HEK293 (cell line): ENCODE measurements around the gene PRR15L.

Experiments
- CTCF ChIA-PET: fragments of 350-600 bp; formaldehyde crosslinking; extraction: SDS; loops from one replicate; lab custom pipeline; 2021; ENCODE audit warnings: antibody characterized with exemption; lab: Yijun Ruan, JAX
- POLR2A ChIA-PET: fragments of 300-600 bp; formaldehyde crosslinking; extraction: SDS; loops from one replicate; lab custom pipeline; 2020; ENCODE audit warnings: antibody characterized with exemption, inconsistent platforms; lab: Yijun Ruan, JAX
- H3K27ac ChIP-seq: fragments of 200-500 bp; sonication (Bioruptor generic); 2 replicates; pipeline ENCODE4 v1.5.1; 2014; ENCODE audit warnings: low read depth, low read length, control low read depth, inconsistent platforms; ENCODE audit errors: extremely low read depth
- H3K36me3 ChIP-seq, 2 experiments: fragments of 200-500 bp in 1 of 2; sonication (Bioruptor generic) in 1 of 2; 1 replicate in 1 of 2; 2 replicates in 1 of 2; pipeline ENCODE4 v1.5.1; 2014 to 2017; ENCODE audit warnings: inconsistent platforms in 2 of 2, low read length in 2 of 2; ENCODE audit not compliant: control insufficient read depth in 2 of 2, insufficient read depth in 1 of 2
- H3K4me1 ChIP-seq: fragments of 200-500 bp; sonication (Bioruptor generic); 2 replicates; pipeline ENCODE4 v1.5.1; 2014; ENCODE audit warnings: mild to moderate bottlenecking, low read length, inconsistent platforms; ENCODE audit not compliant: control insufficient read depth, insufficient read depth
- H3K4me3 ChIP-seq: 2 replicates; pipeline ENCODE4 v1.5.1; 2011; ENCODE audit warnings: low read depth, mild to moderate bottlenecking, control low read depth, low read length, moderate library complexity
- H3K9me3 ChIP-seq: fragments of 200-500 bp; sonication (Bioruptor generic); 2 replicates; pipeline ENCODE4 v1.5.1; 2014; ENCODE audit warnings: low read depth, low read length, inconsistent platforms; ENCODE audit not compliant: control insufficient read depth, insufficient read depth
- EGR2 ChIP-seq: fragments of 450-650 bp; formaldehyde crosslinking; IDR thresholded peaks from 2 replicates; pipeline ENCODE4 v1.5.1; 2016; ENCODE audit warnings: low read depth, missing biosample characterization, missing genetic modification characterization
- GLIS1 ChIP-seq: fragments of 450-650 bp; formaldehyde crosslinking; IDR thresholded peaks from 2 replicates; pipeline ENCODE4 v1.5.1; 2016; ENCODE audit warnings: missing biosample characterization, missing genetic modification characterization
- IKZF3 ChIP-seq: fragments of 450-650 bp; IDR thresholded peaks from 2 replicates; pipeline ENCODE4 v1.5.0; 2018; ENCODE audit warnings: missing biosample characterization, mild to moderate bottlenecking, missing genetic modification characterization, moderate library complexity
- MEIS1 ChIP-seq: sonication (generic); formaldehyde crosslinking; IDR thresholded peaks from 2 replicates; pipeline ENCODE4 v1.8.1; 2022; ENCODE audit warnings: missing genetic modification reagents, mild to moderate bottlenecking, borderline replicate concordance
- RBAK ChIP-seq: fragments of 450-650 bp; formaldehyde crosslinking; IDR thresholded peaks from 2 replicates; pipeline ENCODE4 v1.5.1; 2016; ENCODE audit warnings: missing biosample characterization, missing genetic modification characterization
- REPIN1 ChIP-seq: fragments of 450-650 bp; formaldehyde crosslinking; IDR thresholded peaks from 2 replicates; pipeline ENCODE4 v1.5.1; 2017; ENCODE audit warnings: missing biosample characterization, missing genetic modification characterization, low read depth
- ZFHX2 ChIP-seq: fragments of 450-650 bp; formaldehyde crosslinking; conservative IDR thresholded peaks from 2 replicates; pipeline ENCODE4 v1.5.1; 2016; ENCODE audit warnings: missing biosample characterization, missing genetic modification characterization
- ZFP69B ChIP-seq: fragments of 450-650 bp; formaldehyde crosslinking; IDR thresholded peaks from 2 replicates; pipeline ENCODE4 v1.5.1; 2016; ENCODE audit warnings: missing biosample characterization, missing genetic modification characterization
- ZIC2 ChIP-seq: fragments of 450-650 bp; formaldehyde crosslinking; IDR thresholded peaks from 2 replicates; pipeline ENCODE4 v1.5.1; 2016; ENCODE audit warnings: missing biosample characterization, missing genetic modification characterization
- ZNF138 ChIP-seq: fragments of 450-650 bp; formaldehyde crosslinking; IDR thresholded peaks from 2 replicates; pipeline ENCODE4 v1.5.1; 2016; ENCODE audit warnings: missing biosample characterization, missing genetic modification characterization, borderline replicate concordance
- ZNF157 ChIP-seq: fragments of 450-650 bp; formaldehyde crosslinking; IDR thresholded peaks from 2 replicates; pipeline ENCODE4 v1.5.1; 2016; ENCODE audit warnings: missing biosample characterization, missing genetic modification characterization
- ZNF335 ChIP-seq: fragments of 450-650 bp; formaldehyde crosslinking; conservative IDR thresholded peaks from 2 replicates; pipeline ENCODE4 v1.5.1; 2016; ENCODE audit warnings: missing biosample characterization, missing genetic modification characterization
- ZNF341 ChIP-seq: fragments of 450-650 bp; formaldehyde crosslinking; IDR thresholded peaks from 2 replicates; pipeline ENCODE4; 2016; ENCODE audit warnings: low read depth, missing biosample characterization, missing genetic modification characterization
- ZNF404 ChIP-seq: fragments of 450-650 bp; formaldehyde crosslinking; IDR thresholded peaks from 2 replicates; pipeline ENCODE4 v1.5.1; 2017; ENCODE audit warnings: missing biosample characterization, missing genetic modification characterization
- ZNF596 ChIP-seq: fragments of 450-650 bp; IDR thresholded peaks from 2 replicates; pipeline ENCODE4 v1.5.0; 2018; ENCODE audit warnings: missing biosample characterization, mild to moderate bottlenecking, missing genetic modification characterization, moderate library complexity
- ZNF610 ChIP-seq: fragments of 450-650 bp; formaldehyde crosslinking; IDR thresholded peaks from 2 replicates; pipeline ENCODE4 v1.5.1; 2016; ENCODE audit warnings: missing biosample characterization, missing genetic modification characterization, borderline replicate concordance
- ZNF624 ChIP-seq: fragments of 450-650 bp; formaldehyde crosslinking; IDR thresholded peaks from 2 replicates; pipeline ENCODE4 v1.5.1; 2017; ENCODE audit warnings: missing biosample characterization, missing genetic modification characterization
- TF ChIP-seq, protein P1 (sequence below): fragments of 450-650 bp; formaldehyde crosslinking; IDR thresholded peaks from 2 replicates; pipeline ENCODE4 v1.5.1; 2017; ENCODE audit warnings: missing biosample characterization, missing genetic modification characterization
- TF ChIP-seq, protein P2 (sequence below): fragments of 450-650 bp; formaldehyde crosslinking; IDR thresholded peaks from 2 replicates; pipeline ENCODE4 v1.5.1; 2016; ENCODE audit warnings: missing biosample characterization, missing genetic modification characterization
- TF ChIP-seq, protein P3 (sequence below): fragments of 450-650 bp; formaldehyde crosslinking; IDR thresholded peaks from 2 replicates; pipeline ENCODE4 v1.5.1; 2016; ENCODE audit warnings: missing biosample characterization, missing genetic modification characterization

PRR15L gene

DNA sequence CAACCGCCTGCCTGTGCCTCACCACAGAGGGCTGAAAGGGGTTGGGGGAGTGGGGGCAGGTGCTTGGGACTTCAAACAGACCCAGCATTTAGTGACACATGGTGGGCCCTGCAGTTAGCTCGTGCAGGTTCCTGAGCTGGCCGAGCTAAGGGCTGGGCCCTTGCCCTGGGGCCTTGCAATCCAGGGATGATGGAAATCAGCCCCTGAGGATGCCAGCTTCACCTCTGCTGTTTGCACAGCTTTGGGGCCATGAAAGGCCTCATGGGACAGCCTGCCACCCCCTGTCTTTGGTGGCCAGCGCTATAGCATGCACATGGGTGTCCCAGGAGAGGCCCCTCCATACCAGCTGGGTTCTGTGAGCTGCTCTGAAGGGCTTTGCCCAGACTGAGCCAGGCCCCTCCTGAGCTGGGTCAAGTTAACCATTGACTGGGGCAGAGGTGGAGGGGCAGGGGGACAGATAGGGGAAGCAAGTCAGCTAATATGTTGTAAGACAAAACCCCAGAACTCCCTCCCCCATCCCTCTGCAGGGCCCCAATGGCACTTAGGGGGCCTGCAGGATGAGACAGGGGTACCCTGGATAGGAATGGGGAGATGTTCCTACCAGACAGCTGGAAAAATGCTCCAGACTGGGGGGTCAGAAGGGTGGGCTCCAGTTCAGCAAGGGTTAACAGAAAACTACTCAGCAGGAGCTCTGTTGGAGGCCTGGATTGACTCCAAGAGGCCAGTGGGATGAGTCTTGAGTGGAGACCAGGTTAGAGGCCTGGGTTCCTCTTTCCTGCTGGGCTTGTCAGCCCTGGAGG, 692 bp downstream of the PRR15L start:
- Histone ChIP-seq H3K4me1 (peaks cover 28% of the 10 kb centered on the region), H3K9me3 (no peaks in the 10 kb centered on the region), H3K27ac (peak overlapping the region; percentile 36; the same call in 1 of the 2 replicates), H3K36me3 (peaks cover 0 to 14% of the 10 kb centered on the region in 2 experiments; a peak in 1 of 3 replicates), H3K4me3 (no peak overlapping the region)
- ChIA-PET CTCF (interaction anchor here (1.0 to 22.4 kb wide), 7 partner anchors 9 to 115 kb away, joined by 3 to 592 read pairs (median 6); partner anchors contain the start of genes CDK5RAP3 and PNPO), POLR2A (interaction anchor here (0.6 to 4.0 kb wide), 9 partner anchors 10 to 295 kb away, joined by 3 to 26 read pairs (median 3); partner anchors contain the start of genes CDK5RAP3, PNPO and SP2)
- TF ChIP-seq IKZF3 (tag by site-specific recombination) (peak; percentile 18; the same call in 1 of the 2 replicates), ZNF138 (tag by site-specific recombination) (no peak), MEIS1 (no peak), ZFP69B (tag by site-specific recombination) (peak; percentile 56; the same call in 1 of the 2 replicates), GLIS1 (tag by site-specific recombination) (peak; percentile 92), REPIN1 (tag by site-specific recombination) (no peak), ZNF610 (tag by site-specific recombination) (no peak), ZIC2 (tag by site-specific recombination) (peak; percentile 89), RBAK (no peak), ZFHX2 (no peak), EGR2 (tag by site-specific recombination) (no peak), ZNF624 (tag by site-specific recombination) (no peak), ZNF157 (tag by site-specific recombination) (no peak), ZNF341 (tag by site-specific recombination) (peak; percentile 34; the same call in 1 of the 2 replicates), ZNF404 (tag by site-specific recombination) (no peak), ZNF596 (tag by site-specific recombination) (no peak), ZNF335 (tag by site-specific recombination) (no peak)
- TF ChIP-seq, protein P1, sequence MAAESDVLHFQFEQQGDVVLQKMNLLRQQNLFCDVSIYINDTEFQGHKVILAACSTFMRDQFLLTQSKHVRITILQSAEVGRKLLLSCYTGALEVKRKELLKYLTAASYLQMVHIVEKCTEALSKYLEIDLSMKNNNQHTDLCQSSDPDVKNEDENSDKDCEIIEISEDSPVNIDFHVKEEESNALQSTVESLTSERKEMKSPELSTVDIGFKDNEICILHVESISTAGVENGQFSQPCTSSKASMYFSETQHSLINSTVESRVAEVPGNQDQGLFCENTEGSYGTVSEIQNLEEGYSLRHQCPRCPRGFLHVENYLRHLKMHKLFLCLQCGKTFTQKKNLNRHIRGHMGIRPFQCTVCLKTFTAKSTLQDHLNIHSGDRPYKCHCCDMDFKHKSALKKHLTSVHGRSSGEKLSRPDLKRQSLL, result no peak
- TF ChIP-seq, protein P2, sequence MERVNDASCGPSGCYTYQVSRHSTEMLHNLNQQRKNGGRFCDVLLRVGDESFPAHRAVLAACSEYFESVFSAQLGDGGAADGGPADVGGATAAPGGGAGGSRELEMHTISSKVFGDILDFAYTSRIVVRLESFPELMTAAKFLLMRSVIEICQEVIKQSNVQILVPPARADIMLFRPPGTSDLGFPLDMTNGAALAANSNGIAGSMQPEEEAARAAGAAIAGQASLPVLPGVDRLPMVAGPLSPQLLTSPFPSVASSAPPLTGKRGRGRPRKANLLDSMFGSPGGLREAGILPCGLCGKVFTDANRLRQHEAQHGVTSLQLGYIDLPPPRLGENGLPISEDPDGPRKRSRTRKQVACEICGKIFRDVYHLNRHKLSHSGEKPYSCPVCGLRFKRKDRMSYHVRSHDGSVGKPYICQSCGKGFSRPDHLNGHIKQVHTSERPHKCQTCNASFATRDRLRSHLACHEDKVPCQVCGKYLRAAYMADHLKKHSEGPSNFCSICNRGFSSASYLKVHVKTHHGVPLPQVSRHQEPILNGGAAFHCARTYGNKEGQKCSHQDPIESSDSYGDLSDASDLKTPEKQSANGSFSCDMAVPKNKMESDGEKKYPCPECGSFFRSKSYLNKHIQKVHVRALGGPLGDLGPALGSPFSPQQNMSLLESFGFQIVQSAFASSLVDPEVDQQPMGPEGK (tag by site-specific recombination), result 0 out of 2 replicates have a peak, but pooled peaks have one; percentile 17
- TF ChIP-seq, protein P3, sequence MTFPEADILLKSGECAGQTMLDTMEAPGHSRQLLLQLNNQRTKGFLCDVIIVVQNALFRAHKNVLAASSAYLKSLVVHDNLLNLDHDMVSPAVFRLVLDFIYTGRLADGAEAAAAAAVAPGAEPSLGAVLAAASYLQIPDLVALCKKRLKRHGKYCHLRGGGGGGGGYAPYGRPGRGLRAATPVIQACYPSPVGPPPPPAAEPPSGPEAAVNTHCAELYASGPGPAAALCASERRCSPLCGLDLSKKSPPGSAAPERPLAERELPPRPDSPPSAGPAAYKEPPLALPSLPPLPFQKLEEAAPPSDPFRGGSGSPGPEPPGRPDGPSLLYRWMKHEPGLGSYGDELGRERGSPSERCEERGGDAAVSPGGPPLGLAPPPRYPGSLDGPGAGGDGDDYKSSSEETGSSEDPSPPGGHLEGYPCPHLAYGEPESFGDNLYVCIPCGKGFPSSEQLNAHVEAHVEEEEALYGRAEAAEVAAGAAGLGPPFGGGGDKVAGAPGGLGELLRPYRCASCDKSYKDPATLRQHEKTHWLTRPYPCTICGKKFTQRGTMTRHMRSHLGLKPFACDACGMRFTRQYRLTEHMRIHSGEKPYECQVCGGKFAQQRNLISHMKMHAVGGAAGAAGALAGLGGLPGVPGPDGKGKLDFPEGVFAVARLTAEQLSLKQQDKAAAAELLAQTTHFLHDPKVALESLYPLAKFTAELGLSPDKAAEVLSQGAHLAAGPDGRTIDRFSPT (tag by site-specific recombination), result no peak
